GM13977 (cell line): Measurements from ENCODE around the gene EIF4G3.

Experiments used
- DNase-seq: peaks from one replicate; pipeline ENCODE4 v3.0.0; 2012; ENCODE audit warnings: low spot score
- in situ Hi-C: fragments of 300-500 bp; cut with MboI; formaldehyde crosslinking; loops from one replicate; pipeline ENCODE4 v1.12.0; 2022; ENCODE audit warnings: low sequenced_read_pairs, low pct_unique_long_range_greater_than_20kb, mixed read lengths, inconsistent platforms; ENCODE audit not compliant: unreplicated experiment
- TF ChIP-seq, protein P1 (sequence below): IDR thresholded peaks from 2 replicates; pipeline ENCODE4 v1.5.1; 2012; ENCODE audit warnings: mild to moderate bottlenecking, control low read depth; ENCODE audit not compliant: insufficient read depth; ENCODE audit errors: extremely low read depth, missing control alignments

The EIF4G3 gene

DNA sequence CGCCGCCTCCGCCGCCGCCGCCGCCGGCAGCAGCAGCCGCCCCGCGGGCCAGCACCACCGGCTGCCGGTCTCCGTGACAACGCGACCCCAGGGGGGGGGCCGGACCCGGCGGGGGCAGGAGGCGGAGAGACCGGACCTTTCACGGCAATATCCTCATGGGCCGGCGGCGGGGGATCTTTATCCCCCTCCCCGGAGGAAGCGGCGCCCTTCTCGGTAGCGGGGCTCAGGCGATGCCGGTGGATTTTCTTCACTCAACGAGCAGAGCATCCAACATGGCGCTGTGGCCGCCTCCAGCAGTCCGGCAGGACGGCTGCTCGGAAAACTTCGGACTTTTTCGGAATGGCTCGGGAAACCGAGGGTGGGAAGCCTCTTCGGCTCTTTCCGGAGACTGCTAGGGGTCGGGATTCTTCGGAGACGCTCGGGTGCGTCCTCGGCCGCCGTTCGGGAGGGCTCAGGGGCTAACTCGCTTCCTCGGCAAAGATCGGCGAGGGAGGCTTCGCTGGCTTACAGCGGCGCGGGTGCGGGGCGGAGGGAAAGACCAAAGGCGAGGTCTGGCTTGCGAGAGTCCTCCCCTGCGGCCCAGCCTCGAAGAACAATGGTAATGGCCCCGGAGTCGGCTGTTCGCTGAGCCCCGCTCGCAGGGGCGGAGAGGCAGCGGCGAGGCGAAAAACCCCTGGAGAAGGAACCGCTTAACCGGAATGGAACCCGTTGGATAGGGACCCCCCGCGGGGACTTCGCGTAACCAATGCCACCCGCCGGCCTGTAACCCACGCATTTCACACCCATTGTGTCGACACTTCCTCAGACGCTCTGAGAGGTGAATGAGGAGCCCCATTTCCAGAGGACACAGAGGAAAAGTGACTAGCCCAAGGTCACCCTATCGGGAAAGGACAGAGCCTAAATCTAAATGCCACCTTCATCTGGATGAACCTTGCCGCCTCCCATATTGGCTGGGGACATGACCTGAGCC is at the start of gene EIF4G3:
TSS of gene EIF4G3 (minus strand) at position 312 of the 970 bp plus-strand sequence. CDS start 174,155 bp downstream, outside the sequence.
- DNase-seq, result peak; percentile 99
- in situ Hi-C loops, result loop anchor here (25.0 kb wide), 1 partner anchor 190 kb away; no protein-coding TSS in a partner anchor
- TF ChIP-seq, protein P1, sequence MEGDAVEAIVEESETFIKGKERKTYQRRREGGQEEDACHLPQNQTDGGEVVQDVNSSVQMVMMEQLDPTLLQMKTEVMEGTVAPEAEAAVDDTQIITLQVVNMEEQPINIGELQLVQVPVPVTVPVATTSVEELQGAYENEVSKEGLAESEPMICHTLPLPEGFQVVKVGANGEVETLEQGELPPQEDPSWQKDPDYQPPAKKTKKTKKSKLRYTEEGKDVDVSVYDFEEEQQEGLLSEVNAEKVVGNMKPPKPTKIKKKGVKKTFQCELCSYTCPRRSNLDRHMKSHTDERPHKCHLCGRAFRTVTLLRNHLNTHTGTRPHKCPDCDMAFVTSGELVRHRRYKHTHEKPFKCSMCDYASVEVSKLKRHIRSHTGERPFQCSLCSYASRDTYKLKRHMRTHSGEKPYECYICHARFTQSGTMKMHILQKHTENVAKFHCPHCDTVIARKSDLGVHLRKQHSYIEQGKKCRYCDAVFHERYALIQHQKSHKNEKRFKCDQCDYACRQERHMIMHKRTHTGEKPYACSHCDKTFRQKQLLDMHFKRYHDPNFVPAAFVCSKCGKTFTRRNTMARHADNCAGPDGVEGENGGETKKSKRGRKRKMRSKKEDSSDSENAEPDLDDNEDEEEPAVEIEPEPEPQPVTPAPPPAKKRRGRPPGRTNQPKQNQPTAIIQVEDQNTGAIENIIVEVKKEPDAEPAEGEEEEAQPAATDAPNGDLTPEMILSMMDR, result no peak

DNA sequence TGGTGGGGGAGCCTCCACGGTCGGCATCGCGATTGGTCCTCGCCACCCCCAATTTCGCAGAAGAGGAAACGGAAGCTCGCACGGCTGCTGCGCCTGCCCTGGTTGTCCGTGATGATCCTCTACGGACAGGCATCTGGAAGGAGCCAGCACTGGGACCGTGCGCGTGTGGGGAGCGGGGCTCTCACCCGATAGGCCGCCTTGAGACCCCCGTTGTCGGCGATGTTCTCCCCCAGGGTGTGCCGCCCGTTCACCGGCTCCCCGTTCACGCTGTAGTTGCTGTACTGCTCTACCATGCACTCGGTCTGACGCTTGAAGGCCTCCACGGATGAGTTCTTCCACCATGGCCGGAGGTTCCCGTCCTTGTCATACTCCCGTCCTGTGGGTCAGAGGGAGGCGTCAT is 48.4 kb upstream of the EIF4G3 start:
- peak; percentile 4 for DNase-seq
- TF ChIP-seq, protein P1, result no peak
- in situ Hi-C loops, result no loop called here

DNA sequence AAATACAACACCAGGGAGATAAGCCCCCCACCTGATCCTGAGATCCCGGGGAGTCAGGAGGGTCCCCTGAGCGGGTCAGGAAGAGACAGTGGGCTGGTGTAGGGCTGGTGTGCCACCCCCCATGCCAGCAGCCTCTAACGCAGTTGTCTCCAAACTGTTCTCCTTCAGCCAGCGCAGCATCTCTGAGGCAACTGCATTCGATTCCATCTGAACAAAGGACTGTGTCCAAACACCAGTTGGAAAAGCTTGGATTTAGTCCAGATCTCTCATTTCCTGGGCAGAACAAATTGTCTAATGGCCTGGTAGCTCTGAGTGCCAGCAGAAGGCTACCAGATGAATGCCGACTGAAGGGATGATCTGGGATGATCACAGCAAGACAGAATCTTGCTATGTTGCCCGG is 44.1 kb upstream of the EIF4G3 start:
- no peak for DNase-seq
- in situ Hi-C loops, result no loop called here

GRCh38 chr1:21219674-21220073 is 43.0 kb upstream of the EIF4G3 start:
- in situ Hi-C loops, result no loop called here
- TF ChIP-seq, protein P1, result no peak
- no peak for DNase-seq

More for the DNA sequence above, 44.1 kb upstream of the EIF4G3 start:
- TF ChIP-seq, protein P1, result no peak

DNA sequence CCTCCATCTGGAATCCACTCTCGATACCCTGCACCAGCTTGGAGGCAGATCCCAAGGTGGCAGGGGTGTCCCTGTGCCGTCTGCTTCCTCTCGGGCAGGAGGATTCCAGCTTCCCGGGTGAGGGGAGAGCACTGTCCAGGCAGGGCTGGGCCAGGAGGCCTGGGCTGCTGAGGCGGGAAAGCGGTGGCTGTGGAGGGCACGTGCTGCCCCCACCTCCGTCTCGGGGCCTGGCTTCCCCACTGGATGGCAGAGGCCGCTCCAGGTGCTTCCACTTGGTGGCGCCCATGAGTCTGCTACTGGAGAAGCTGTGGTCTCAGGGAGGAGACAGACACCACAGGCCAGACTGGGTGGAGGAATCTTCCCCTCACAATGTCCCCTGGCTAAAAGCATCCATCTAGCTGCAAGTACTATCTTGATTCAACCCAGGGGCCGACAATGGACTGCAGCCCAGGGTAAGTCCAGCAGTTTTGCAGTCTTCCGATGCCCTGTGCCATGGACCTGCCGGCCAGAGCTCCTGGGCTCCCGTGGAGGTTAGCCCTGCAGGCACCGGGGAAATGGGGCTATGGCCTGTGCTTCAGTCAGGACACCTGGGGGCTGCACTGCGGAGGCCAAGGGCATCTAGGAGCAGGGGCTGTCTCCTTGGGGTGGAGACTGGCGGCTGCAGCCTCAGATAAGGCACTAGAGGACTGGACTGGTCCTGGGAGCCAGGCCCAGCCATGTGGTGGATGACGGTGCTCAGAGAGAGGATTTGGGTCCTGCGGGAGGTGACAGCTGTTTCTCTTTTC is 41.3 kb upstream of the EIF4G3 start:
- in situ Hi-C loops, result no loop called here
- no peak for DNase-seq
- TF ChIP-seq, protein P1, result peak; percentile 56
